ENCODE measurements around the gene SPATS2L.

SPATS2L gene

GRCh38 chr2:200418399-200418798 lies 111.9 kb downstream of the SPATS2L start (continued):
- TF ChIP-seq ZNF518A (tag by site-specific recombination; conservative IDR thresholded peaks at IDR 0.05; ENCODE audit: low read depth) (0 out of 2 replicates have a peak, but pooled peaks have one; percentile 38), ZNF658 (tag by site-specific recombination; IDR thresholded peaks at IDR 0.05) (no peak), KLF1 (tag by site-specific recombination; IDR thresholded peaks at IDR 0.05) (no peak), ZNF426 (tag by site-specific recombination; IDR thresholded peaks at IDR 0.05) (peak; percentile 34), ZNF768 (tag by site-specific recombination; IDR thresholded peaks at IDR 0.05) (no peak), ZNF394 (tag by site-specific recombination; IDR thresholded peaks at IDR 0.05; ENCODE audit: borderline replicate concordance) (peak; percentile 50; the same call in 1 of the 2 replicates)

DNA sequence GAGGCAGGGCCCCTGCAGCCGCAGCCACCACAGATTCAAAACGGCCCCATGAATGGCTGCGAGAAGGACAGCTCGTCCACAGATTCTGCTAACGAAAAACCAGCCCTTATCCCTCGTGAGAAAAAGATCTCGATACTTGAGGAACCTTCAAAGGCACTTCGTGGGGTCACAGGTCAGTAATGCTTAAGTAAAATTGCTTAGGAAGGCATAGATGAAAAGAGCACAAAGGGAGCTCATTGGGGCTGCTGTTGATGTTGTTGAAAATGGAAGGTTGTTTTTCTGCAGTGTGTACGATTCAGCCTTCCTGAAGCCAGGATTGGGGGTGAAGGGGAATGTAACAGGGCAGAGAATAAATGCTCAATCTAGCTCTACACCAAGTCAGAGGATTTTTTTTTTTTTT lies 112.8 kb downstream of the SPATS2L start:
- TF ChIP-seq ZNF596 (tag by site-specific recombination; IDR thresholded peaks at IDR 0.05) = no peak
- Histone ChIP-seq H3K4me1 (ENCODE audit: control insufficient read depth, insufficient read depth, low read length) (no peaks in the 10 kb centered on the region), H3K4me3 (ENCODE audit: low read depth, low read length) (no peak overlapping the region), H3K27ac (ENCODE audit: extremely low read depth, low read depth, low read length) (no peak overlapping the region), H3K36me3 (ENCODE audit: control insufficient read depth in 2 of 2, insufficient read depth in 1 of 2, low read length in 2 of 2) (peaks cover 0 to 28% of the 10 kb centered on the region in 2 experiments; a peak in 1 of 3 replicates), H3K9me3 (ENCODE audit: control insufficient read depth, insufficient read depth, low read depth, low read length) (no peaks in the 10 kb centered on the region)
- ChIA-PET CTCF (interaction anchor here (0.6 to 1.3 kb wide), 2 partner anchors 54 to 62 kb away, joined by 3 to 4 read pairs; no protein-coding TSS in a partner anchor), POLR2A (no interaction called here)

- POLR2A ChIA-PET = no interaction called here
Observed at GRCh38 chr2:200421270-200421669, 114.8 kb downstream of the SPATS2L start.

DNA sequence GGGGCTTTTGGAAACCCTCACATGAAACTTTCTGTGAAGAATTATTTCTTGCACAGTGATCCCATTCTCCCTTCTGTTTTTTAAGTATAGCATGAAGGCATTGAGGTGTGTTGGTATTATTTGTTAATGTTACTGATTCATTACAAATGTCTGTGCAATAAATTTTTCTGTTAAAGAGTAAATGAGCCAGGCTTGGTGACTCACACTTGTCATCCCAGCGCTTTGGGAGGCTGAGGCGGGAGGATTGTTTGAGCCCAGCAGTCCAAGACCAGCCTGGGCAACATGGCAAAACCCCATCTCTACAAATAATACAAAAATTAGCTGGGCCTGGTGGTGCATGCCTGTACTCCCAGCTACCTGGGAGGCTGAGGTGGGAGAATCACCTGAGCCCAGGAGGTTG lies 115.6 kb downstream of the SPATS2L start:
- no peak overlapping the region for H3K27ac ChIP-seq (ENCODE audit: extremely low read depth, low read depth, low read length)
- H3K36me3 ChIP-seq (ENCODE audit: control insufficient read depth in 2 of 2, insufficient read depth in 1 of 2, low read length in 2 of 2) = peaks cover 0 to 25% of the 10 kb centered on the region in 2 experiments; a peak in 1 of 3 replicates
- CTCF ChIA-PET = interaction anchor here (0.6 kb wide), 1 partner anchor 34 kb away, joined by 3 read pairs; no protein-coding TSS in a partner anchor
- no peak overlapping the region for H3K4me3 ChIP-seq (ENCODE audit: low read depth, low read length)
- POLR2A ChIA-PET = no interaction called here
- H3K9me3 ChIP-seq (ENCODE audit: control insufficient read depth, insufficient read depth, low read depth, low read length) = no peaks in the 10 kb centered on the region
- no peaks in the 10 kb centered on the region for H3K4me1 ChIP-seq (ENCODE audit: control insufficient read depth, insufficient read depth, low read length)
- TF ChIP-seq, protein P1, sequence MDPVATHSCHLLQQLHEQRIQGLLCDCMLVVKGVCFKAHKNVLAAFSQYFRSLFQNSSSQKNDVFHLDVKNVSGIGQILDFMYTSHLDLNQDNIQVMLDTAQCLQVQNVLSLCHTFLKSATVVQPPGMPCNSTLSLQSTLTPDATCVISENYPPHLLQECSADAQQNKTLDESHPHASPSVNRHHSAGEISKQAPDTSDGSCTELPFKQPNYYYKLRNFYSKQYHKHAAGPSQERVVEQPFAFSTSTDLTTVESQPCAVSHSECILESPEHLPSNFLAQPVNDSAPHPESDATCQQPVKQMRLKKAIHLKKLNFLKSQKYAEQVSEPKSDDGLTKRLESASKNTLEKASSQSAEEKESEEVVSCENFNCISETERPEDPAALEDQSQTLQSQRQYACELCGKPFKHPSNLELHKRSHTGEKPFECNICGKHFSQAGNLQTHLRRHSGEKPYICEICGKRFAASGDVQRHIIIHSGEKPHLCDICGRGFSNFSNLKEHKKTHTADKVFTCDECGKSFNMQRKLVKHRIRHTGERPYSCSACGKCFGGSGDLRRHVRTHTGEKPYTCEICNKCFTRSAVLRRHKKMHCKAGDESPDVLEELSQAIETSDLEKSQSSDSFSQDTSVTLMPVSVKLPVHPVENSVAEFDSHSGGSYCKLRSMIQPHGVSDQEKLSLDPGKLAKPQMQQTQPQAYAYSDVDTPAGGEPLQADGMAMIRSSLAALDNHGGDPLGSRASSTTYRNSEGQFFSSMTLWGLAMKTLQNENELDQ (tag by site-specific recombination; IDR thresholded peaks at IDR 0.05; ENCODE audit: low read depth) = no peak
- TF ChIP-seq ZNF350 (tag by site-specific recombination; IDR thresholded peaks at IDR 0.05) (no peak), KLF7 (tag by site-specific recombination; IDR thresholded peaks at IDR 0.05; ENCODE audit: borderline replicate concordance) (no peak)

More at GRCh38 chr2:200421270-200421669, 114.8 kb downstream of the SPATS2L start:
- TF ChIP-seq, protein P2, sequence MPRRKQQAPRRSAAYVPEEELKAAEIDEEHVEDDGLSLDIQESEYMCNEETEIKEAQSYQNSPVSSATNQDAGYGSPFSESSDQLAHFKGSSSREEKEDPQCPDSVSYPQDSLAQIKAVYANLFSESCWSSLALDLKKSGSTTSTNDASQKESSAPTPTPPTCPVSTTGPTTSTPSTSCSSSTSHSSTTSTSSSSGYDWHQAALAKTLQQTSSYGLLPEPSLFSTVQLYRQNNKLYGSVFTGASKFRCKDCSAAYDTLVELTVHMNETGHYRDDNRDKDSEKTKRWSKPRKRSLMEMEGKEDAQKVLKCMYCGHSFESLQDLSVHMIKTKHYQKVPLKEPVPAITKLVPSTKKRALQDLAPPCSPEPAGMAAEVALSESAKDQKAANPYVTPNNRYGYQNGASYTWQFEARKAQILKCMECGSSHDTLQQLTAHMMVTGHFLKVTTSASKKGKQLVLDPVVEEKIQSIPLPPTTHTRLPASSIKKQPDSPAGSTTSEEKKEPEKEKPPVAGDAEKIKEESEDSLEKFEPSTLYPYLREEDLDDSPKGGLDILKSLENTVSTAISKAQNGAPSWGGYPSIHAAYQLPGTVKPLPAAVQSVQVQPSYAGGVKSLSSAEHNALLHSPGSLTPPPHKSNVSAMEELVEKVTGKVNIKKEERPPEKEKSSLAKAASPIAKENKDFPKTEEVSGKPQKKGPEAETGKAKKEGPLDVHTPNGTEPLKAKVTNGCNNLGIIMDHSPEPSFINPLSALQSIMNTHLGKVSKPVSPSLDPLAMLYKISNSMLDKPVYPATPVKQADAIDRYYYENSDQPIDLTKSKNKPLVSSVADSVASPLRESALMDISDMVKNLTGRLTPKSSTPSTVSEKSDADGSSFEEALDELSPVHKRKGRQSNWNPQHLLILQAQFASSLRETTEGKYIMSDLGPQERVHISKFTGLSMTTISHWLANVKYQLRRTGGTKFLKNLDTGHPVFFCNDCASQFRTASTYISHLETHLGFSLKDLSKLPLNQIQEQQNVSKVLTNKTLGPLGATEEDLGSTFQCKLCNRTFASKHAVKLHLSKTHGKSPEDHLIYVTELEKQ (tag by site-specific recombination; IDR thresholded peaks at IDR 0.05; ENCODE audit: borderline replicate concordance) = no peak
- TF ChIP-seq ZNF768 (tag by site-specific recombination; IDR thresholded peaks at IDR 0.05) = no peak
- no peaks in the 10 kb centered on the region for H3K9me3 ChIP-seq (ENCODE audit: control insufficient read depth, insufficient read depth, low read depth, low read length)
- H3K27ac ChIP-seq (ENCODE audit: extremely low read depth, low read depth, low read length) = no peak overlapping the region
- peaks cover 0 to 28% of the 10 kb centered on the region in 2 experiments; a peak in 1 of 3 replicates for H3K36me3 ChIP-seq (ENCODE audit: control insufficient read depth in 2 of 2, insufficient read depth in 1 of 2, low read length in 2 of 2)
- H3K4me1 ChIP-seq (ENCODE audit: control insufficient read depth, insufficient read depth, low read length) = no peaks in the 10 kb centered on the region
- CTCF ChIA-PET = no interaction called here
- H3K4me3 ChIP-seq (ENCODE audit: low read depth, low read length) = no peak overlapping the region

Measured in HEK293 (cell line).